ENCODE measurements around the gene ABCG1.
"Not testable (repeated sequence)": the region's sequence is repeated elsewhere in the genome, so short reads cannot be mapped to it uniquely, and the experiment has no call there.

ABCG1 gene

DNA sequence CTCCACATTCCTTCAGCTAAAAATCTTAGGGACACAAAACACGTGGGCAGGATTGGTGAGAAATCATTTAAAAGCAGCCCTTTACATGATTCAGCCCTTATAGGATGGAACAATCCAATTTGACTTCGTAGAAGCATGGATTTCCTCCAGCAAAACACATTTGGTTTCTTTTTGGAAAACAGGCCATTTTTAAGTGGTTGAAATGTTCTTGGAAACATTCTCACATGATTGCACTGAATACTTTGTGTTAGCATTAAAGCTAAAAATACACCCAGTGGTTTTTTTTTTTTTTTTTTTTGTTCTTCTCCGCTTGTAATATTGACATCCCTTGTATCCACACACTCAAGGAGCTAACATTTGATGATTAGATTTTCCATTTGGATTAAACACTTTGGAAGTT lies 42.1 kb upstream of the ABCG1 start:
- no peak for ATAC-seq
- TF ChIP-seq ZFP30 (CRISPR knock-in tag; IDR thresholded peaks at IDR 0.05) (no peak), ISL1 (CRISPR knock-in tag; IDR thresholded peaks at IDR 0.05) (no peak), ARNTL (CRISPR knock-in tag; IDR thresholded peaks at IDR 0.05; ENCODE audit: borderline replicate concordance, low read depth) (no peak), ZNF565 (CRISPR knock-in tag; conservative IDR thresholded peaks at IDR 0.05; ENCODE audit: low read depth) (no peak), BACH2 (CRISPR knock-in tag; IDR thresholded peaks at IDR 0.05; ENCODE audit: borderline replicate concordance) (no peak), ESRRG (CRISPR knock-in tag; IDR thresholded peaks at IDR 0.05) (no peak)
- TF ChIP-seq, protein P1, sequence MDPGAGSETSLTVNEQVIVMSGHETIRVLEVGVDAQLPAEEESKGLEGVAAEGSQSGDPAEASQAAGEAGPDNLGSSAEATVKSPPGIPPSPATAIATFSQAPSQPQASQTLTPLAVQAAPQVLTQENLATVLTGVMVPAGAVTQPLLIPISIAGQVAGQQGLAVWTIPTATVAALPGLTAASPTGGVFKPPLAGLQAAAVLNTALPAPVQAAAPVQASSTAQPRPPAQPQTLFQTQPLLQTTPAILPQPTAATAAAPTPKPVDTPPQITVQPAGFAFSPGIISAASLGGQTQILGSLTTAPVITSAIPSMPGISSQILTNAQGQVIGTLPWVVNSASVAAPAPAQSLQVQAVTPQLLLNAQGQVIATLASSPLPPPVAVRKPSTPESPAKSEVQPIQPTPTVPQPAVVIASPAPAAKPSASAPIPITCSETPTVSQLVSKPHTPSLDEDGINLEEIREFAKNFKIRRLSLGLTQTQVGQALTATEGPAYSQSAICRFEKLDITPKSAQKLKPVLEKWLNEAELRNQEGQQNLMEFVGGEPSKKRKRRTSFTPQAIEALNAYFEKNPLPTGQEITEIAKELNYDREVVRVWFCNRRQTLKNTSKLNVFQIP (CRISPR knock-in tag; IDR thresholded peaks at IDR 0.05; ENCODE audit: borderline replicate concordance, low read depth): no peak
- TF ChIP-seq, protein P2, sequence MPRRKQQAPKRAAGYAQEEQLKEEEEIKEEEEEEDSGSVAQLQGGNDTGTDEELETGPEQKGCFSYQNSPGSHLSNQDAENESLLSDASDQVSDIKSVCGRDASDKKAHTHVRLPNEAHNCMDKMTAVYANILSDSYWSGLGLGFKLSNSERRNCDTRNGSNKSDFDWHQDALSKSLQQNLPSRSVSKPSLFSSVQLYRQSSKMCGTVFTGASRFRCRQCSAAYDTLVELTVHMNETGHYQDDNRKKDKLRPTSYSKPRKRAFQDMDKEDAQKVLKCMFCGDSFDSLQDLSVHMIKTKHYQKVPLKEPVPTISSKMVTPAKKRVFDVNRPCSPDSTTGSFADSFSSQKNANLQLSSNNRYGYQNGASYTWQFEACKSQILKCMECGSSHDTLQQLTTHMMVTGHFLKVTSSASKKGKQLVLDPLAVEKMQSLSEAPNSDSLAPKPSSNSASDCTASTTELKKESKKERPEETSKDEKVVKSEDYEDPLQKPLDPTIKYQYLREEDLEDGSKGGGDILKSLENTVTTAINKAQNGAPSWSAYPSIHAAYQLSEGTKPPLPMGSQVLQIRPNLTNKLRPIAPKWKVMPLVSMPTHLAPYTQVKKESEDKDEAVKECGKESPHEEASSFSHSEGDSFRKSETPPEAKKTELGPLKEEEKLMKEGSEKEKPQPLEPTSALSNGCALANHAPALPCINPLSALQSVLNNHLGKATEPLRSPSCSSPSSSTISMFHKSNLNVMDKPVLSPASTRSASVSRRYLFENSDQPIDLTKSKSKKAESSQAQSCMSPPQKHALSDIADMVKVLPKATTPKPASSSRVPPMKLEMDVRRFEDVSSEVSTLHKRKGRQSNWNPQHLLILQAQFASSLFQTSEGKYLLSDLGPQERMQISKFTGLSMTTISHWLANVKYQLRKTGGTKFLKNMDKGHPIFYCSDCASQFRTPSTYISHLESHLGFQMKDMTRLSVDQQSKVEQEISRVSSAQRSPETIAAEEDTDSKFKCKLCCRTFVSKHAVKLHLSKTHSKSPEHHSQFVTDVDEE (CRISPR knock-in tag; IDR thresholded peaks at IDR 0.05): no peak
- TF ChIP-seq, protein P3, sequence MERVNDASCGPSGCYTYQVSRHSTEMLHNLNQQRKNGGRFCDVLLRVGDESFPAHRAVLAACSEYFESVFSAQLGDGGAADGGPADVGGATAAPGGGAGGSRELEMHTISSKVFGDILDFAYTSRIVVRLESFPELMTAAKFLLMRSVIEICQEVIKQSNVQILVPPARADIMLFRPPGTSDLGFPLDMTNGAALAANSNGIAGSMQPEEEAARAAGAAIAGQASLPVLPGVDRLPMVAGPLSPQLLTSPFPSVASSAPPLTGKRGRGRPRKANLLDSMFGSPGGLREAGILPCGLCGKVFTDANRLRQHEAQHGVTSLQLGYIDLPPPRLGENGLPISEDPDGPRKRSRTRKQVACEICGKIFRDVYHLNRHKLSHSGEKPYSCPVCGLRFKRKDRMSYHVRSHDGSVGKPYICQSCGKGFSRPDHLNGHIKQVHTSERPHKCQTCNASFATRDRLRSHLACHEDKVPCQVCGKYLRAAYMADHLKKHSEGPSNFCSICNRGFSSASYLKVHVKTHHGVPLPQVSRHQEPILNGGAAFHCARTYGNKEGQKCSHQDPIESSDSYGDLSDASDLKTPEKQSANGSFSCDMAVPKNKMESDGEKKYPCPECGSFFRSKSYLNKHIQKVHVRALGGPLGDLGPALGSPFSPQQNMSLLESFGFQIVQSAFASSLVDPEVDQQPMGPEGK (CRISPR knock-in tag; IDR thresholded peaks at IDR 0.05; ENCODE audit: borderline replicate concordance): no peak

DNA sequence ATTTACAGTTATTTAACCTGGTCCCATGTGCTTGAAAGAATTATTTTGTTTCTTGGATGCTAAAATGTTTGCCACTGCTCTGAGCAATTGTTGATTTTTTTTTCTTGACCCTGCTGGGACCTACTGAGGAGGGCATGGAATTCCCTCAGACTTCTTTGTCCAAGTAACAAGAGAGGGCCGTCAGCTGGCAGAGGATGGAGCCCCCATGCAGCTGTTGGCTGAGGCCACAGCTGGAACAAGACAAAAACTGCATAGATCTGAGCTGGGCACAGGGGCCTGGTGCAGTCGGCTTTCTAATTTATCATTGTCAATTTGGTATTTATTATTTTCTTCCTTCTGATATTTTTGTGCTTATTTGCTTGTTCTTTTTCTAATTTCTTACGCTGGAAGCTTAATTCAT lies 39.6 kb upstream of the ABCG1 start:
- ATAC-seq: no peak
- TF ChIP-seq RARB (CRISPR knock-in tag; IDR thresholded peaks at IDR 0.05): no peak
- TF ChIP-seq ZC3H10 (CRISPR knock-in tag; IDR thresholded peaks at IDR 0.05): no peak
- TF ChIP-seq ZNF8 (CRISPR knock-in tag; IDR thresholded peaks at IDR 0.05): no peak
- no peak for TF ChIP-seq GLIS3 (CRISPR knock-in tag; IDR thresholded peaks at IDR 0.05)
- no peak for TF ChIP-seq TOX (CRISPR knock-in tag; IDR thresholded peaks at IDR 0.05; ENCODE audit: borderline replicate concordance)
- no peak for TF ChIP-seq ZNF565 (CRISPR knock-in tag; conservative IDR thresholded peaks at IDR 0.05; ENCODE audit: low read depth)
- TF ChIP-seq, protein P4, sequence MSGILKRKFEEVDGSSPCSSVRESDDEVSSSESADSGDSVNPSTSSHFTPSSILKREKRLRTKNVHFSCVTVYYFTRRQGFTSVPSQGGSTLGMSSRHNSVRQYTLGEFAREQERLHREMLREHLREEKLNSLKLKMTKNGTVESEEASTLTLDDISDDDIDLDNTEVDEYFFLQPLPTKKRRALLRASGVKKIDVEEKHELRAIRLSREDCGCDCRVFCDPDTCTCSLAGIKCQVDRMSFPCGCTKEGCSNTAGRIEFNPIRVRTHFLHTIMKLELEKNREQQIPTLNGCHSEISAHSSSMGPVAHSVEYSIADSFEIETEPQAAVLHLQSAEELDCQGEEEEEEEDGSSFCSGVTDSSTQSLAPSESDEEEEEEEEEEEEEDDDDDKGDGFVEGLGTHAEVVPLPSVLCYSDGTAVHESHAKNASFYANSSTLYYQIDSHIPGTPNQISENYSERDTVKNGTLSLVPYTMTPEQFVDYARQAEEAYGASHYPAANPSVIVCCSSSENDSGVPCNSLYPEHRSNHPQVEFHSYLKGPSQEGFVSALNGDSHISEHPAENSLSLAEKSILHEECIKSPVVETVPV (CRISPR knock-in tag; IDR thresholded peaks at IDR 0.05): no peak

DNA sequence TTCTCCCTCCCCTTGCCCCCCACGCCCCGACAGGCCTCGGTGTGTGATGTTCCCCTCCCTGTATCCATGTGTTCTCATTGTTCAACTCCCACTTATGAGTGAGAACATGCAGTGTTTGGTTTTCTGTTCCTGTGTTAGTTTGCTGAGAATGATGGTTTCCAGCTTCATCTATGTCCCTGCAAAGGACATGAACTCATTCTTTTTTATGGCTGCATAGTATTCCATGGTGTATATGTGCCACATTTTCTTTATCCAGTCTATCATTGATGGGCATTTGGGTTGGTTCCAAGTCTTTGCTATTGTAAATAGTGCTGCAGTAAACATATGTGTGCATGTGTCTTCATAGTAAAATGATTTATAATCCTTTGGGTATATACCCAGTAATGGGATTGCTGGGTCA lies 38.9 kb upstream of the ABCG1 start:
- ATAC-seq: not testable (repeated sequence)

DNA sequence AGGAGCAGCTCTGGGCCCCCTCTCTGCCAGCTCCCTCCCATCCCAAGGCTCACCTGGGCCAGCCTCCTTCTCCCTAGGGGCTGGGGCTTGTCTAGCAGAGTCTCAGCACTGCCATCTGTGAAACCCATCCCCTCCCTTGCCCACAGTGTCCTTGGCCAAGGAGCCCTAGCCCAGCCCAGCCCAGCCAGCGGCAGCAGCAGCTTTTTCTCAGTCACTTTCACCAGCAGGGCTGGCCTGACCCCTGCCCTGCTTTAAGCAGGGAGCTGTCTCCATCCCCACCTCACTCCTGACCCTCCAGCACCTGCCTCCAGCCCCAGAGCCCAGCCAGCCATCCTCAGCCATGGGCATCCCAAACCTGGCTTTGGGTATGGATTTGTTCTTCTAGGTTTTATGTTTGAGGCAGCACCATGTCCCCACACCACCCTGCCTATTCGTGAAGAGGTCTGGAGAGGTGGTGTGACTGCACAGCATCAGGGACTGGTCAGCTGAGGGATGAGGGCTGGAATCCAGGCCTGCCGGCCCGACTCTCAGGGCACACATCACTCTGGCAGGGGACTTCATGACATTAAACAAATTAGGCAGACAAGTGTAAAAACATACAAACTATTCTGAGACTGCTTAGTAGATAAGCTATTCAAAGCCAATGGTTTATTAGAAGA lies 36.1 kb upstream of the ABCG1 start:
- no peak for ATAC-seq
- TF ChIP-seq ARNTL (CRISPR knock-in tag; IDR thresholded peaks at IDR 0.05; ENCODE audit: borderline replicate concordance, low read depth) (no peak), TOX (CRISPR knock-in tag; IDR thresholded peaks at IDR 0.05; ENCODE audit: borderline replicate concordance) (no peak), CSDC2 (CRISPR knock-in tag; IDR thresholded peaks at IDR 0.05) (no peak), ZC3H10 (CRISPR knock-in tag; IDR thresholded peaks at IDR 0.05) (no peak), ZNF8 (CRISPR knock-in tag; IDR thresholded peaks at IDR 0.05) (no peak), TCF4 (CRISPR knock-in tag; IDR thresholded peaks at IDR 0.05; ENCODE audit: borderline replicate concordance) (no peak), ZNF70 (CRISPR knock-in tag; IDR thresholded peaks at IDR 0.05) (no peak), ZNF565 (CRISPR knock-in tag; conservative IDR thresholded peaks at IDR 0.05; ENCODE audit: low read depth) (no peak), BACH2 (CRISPR knock-in tag; IDR thresholded peaks at IDR 0.05; ENCODE audit: borderline replicate concordance) (no peak), PPARA (CRISPR knock-in tag; IDR thresholded peaks at IDR 0.05; ENCODE audit: borderline replicate concordance) (no peak), GLIS3 (CRISPR knock-in tag; IDR thresholded peaks at IDR 0.05) (no peak)
- TF ChIP-seq, protein P3 (CRISPR knock-in tag; IDR thresholded peaks at IDR 0.05; ENCODE audit: borderline replicate concordance): no peak
- TF ChIP-seq, protein P2 (CRISPR knock-in tag; IDR thresholded peaks at IDR 0.05): no peak
- TF ChIP-seq, protein P4 (CRISPR knock-in tag; IDR thresholded peaks at IDR 0.05): no peak

All from SK-N-SH treated with all-trans-retinoic acid at 6 μM for 48 hours (cell line).